Measurements from ENCODE around the gene NR2F2.
A peak's percentile ranks its signal among the peaks of the same experiment; 100 is the strongest.

DNA sequence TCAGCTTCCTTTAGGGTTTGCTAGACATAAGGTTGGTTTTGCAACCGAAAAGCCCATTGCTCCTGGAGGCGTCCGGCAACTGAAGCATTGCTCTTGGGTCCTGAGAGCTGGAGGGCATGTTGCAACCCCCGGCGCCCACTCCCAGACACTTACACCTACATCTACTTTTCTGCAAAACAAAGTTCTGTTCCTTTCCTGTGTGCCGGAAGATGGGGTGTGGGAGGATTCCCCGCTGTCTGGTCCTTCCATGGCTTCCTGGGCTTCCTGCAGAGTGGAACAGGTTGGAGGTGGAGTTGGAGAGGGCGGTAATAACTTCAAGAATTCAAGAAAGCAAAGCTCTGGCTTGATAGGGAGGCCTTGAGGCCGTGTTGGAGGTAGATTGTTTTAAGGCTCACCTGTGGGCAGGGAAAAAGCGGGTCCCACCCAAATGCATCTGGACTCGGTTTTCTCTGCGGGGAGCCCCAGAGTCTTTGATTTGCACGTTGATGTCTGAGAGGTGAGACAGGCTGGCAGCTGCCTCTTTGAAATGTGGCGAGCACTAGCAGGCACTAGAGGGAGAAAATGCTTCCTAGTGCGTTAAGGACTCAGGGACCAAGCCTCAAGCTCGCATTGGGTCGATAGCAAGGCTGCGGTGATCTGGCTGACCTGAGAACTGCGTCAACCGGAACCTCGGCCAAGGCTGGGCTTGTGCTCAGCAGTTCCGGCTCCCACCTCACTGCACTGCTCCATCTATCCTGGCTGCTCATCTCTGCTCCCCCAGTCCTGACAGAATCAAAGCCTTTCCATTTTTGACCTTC is 39.5 kb downstream of the NR2F2 start:
- TF ChIP-seq, protein P1, sequence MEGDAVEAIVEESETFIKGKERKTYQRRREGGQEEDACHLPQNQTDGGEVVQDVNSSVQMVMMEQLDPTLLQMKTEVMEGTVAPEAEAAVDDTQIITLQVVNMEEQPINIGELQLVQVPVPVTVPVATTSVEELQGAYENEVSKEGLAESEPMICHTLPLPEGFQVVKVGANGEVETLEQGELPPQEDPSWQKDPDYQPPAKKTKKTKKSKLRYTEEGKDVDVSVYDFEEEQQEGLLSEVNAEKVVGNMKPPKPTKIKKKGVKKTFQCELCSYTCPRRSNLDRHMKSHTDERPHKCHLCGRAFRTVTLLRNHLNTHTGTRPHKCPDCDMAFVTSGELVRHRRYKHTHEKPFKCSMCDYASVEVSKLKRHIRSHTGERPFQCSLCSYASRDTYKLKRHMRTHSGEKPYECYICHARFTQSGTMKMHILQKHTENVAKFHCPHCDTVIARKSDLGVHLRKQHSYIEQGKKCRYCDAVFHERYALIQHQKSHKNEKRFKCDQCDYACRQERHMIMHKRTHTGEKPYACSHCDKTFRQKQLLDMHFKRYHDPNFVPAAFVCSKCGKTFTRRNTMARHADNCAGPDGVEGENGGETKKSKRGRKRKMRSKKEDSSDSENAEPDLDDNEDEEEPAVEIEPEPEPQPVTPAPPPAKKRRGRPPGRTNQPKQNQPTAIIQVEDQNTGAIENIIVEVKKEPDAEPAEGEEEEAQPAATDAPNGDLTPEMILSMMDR (conservative IDR thresholded peaks at IDR 0.05; ENCODE audit: low read depth in 2 of 2), result peak in 1 of 2 experiments; percentile 24; a peak in 1 of 4 replicates
- TF ChIP-seq POLR2AphosphoS5 (IDR thresholded peaks at IDR 0.05; ENCODE audit: low read depth) (no peak), STAT1 (IDR thresholded peaks at IDR 0.05; ENCODE audit: unreplicated experiment) (no peak), EZH2 (IDR thresholded peaks at IDR 0.05; ENCODE audit: low read depth, unreplicated experiment) (peak; percentile 51)
- TF ChIP-seq, protein P2, sequence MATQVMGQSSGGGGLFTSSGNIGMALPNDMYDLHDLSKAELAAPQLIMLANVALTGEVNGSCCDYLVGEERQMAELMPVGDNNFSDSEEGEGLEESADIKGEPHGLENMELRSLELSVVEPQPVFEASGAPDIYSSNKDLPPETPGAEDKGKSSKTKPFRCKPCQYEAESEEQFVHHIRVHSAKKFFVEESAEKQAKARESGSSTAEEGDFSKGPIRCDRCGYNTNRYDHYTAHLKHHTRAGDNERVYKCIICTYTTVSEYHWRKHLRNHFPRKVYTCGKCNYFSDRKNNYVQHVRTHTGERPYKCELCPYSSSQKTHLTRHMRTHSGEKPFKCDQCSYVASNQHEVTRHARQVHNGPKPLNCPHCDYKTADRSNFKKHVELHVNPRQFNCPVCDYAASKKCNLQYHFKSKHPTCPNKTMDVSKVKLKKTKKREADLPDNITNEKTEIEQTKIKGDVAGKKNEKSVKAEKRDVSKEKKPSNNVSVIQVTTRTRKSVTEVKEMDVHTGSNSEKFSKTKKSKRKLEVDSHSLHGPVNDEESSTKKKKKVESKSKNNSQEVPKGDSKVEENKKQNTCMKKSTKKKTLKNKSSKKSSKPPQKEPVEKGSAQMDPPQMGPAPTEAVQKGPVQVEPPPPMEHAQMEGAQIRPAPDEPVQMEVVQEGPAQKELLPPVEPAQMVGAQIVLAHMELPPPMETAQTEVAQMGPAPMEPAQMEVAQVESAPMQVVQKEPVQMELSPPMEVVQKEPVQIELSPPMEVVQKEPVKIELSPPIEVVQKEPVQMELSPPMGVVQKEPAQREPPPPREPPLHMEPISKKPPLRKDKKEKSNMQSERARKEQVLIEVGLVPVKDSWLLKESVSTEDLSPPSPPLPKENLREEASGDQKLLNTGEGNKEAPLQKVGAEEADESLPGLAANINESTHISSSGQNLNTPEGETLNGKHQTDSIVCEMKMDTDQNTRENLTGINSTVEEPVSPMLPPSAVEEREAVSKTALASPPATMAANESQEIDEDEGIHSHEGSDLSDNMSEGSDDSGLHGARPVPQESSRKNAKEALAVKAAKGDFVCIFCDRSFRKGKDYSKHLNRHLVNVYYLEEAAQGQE (IDR thresholded peaks at IDR 0.05; ENCODE audit: unreplicated experiment), result no peak
